GM13977 (cell line): ENCODE measurements around the gene PCSK7.
"Not testable (repeated sequence)": the region's sequence is repeated elsewhere in the genome, so short reads cannot be mapped to it uniquely, and the experiment has no call there.

Source experiments
- DNase-seq: peaks from one replicate; pipeline ENCODE4 v3.0.0; 2012; ENCODE audit warnings: low spot score
- CTCF ChIP-seq: IDR thresholded peaks from 2 replicates; pipeline ENCODE4 v1.5.1; 2012; ENCODE audit warnings: mild to moderate bottlenecking, control low read depth; ENCODE audit not compliant: insufficient read depth; ENCODE audit errors: extremely low read depth, missing control alignments
- in situ Hi-C: fragments of 300-500 bp; cut with MboI; formaldehyde crosslinking; loops from one replicate; pipeline ENCODE4 v1.12.0; 2022; ENCODE audit warnings: low sequenced_read_pairs, low pct_unique_long_range_greater_than_20kb, mixed read lengths, inconsistent platforms; ENCODE audit not compliant: unreplicated experiment

Gene PCSK7

GRCh38 chr11:117231842-117232091, at the start of gene PCSK7:
PCSK7 (minus strand) TSS chr11:117232073; CDS start chr11:117229844, 2,229 bp downstream.
- in situ Hi-C loops: loop anchor here (10.0 kb wide), 1 partner anchor 63 kb away; the partner anchor contains the start of gene BACE1-AS
- TF ChIP-seq CTCF: no peak
- DNase-seq: no peak

GRCh38 chr11:117281159-117281558, 49.3 kb upstream of the PCSK7 start:
- no peak for DNase-seq
- in situ Hi-C loops: no loop called here
- no peak for TF ChIP-seq CTCF

- TF ChIP-seq CTCF: no peak
- in situ Hi-C loops: no loop called here
- DNase-seq: no peak
Measured at GRCh38 chr11:117279711-117280376, 48.0 kb upstream of the PCSK7 start.

- TF ChIP-seq CTCF: no peak
- no peak for DNase-seq
- in situ Hi-C loops: no loop called here
Measured at GRCh38 chr11:117278347-117278746, 46.5 kb upstream of the PCSK7 start.

- no peak for TF ChIP-seq CTCF
- no peak for DNase-seq
- in situ Hi-C loops: no loop called here
Measured at GRCh38 chr11:117273550-117274289, 41.8 kb upstream of the PCSK7 start.

GRCh38 chr11:117272175-117272574, 40.3 kb upstream of the PCSK7 start:
- DNase-seq, in situ Hi-C loops: not testable (repeated sequence)

GRCh38 chr11:117271208-117271607, 39.3 kb upstream of the PCSK7 start:
- TF ChIP-seq CTCF: no peak
- no peak for DNase-seq

More at GRCh38 chr11:117271208-117271607, 39.3 kb upstream of the PCSK7 start:
- in situ Hi-C loops: no loop called here
